ENCODE measurements around the gene TMPRSS9.

TMPRSS9 gene

DNA sequence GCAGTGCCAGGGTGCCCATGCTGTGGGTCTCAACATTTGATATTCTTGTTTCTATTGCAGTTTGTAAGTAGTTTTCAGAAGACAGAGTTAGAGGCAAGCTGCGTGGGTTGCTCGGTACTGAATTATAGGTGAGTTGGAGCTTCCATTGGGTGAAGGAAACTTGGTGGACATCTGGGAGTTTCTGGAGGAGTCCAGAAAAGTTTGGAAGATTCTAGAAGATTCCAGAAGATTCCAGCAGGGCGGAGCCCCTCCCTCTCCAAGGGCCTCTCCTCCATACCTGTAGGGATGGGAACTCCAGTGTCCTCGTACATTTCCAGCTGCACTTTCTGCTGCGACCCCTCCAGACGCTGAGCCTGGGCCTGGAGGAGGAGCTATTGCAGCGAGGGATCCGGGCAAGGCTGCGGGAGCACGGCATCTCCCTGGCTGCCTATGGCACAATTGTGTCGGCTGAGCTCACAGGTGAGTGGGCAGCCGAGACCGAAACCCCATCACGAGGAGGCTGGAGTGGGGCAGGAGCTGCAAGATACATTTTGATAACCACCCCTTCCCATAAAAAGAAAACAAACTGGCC is 38.8 kb downstream of the TMPRSS9 start:
- H3K79me2 ChIP-seq = no peaks in the 10 kb centered on the region
- no peak overlapping the region for H3K4me2 ChIP-seq (ENCODE audit: low read length)
- no peak overlapping the region for H2AFZ ChIP-seq
- TF ChIP-seq, protein P1, sequence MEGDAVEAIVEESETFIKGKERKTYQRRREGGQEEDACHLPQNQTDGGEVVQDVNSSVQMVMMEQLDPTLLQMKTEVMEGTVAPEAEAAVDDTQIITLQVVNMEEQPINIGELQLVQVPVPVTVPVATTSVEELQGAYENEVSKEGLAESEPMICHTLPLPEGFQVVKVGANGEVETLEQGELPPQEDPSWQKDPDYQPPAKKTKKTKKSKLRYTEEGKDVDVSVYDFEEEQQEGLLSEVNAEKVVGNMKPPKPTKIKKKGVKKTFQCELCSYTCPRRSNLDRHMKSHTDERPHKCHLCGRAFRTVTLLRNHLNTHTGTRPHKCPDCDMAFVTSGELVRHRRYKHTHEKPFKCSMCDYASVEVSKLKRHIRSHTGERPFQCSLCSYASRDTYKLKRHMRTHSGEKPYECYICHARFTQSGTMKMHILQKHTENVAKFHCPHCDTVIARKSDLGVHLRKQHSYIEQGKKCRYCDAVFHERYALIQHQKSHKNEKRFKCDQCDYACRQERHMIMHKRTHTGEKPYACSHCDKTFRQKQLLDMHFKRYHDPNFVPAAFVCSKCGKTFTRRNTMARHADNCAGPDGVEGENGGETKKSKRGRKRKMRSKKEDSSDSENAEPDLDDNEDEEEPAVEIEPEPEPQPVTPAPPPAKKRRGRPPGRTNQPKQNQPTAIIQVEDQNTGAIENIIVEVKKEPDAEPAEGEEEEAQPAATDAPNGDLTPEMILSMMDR (IDR thresholded peaks at IDR 0.05) = no peak
- no peaks in the 10 kb centered on the region for H3K36me3 ChIP-seq (ENCODE audit: control insufficient read depth, insufficient read depth, low read length)
- H3K9ac ChIP-seq = no peak overlapping the region
- no peak overlapping the region for H3K27ac ChIP-seq
- no peak overlapping the region for H3K4me3 ChIP-seq (ENCODE audit: low read depth, low read length)
- no peaks in the 10 kb centered on the region for H3K4me1 ChIP-seq
- no peaks in the 10 kb centered on the region for H3K27me3 ChIP-seq (ENCODE audit: control insufficient read depth, insufficient read depth, low read length)
- no peaks in the 10 kb centered on the region for H3K9me3 ChIP-seq (ENCODE audit: control insufficient read depth, low read length)

DNA sequence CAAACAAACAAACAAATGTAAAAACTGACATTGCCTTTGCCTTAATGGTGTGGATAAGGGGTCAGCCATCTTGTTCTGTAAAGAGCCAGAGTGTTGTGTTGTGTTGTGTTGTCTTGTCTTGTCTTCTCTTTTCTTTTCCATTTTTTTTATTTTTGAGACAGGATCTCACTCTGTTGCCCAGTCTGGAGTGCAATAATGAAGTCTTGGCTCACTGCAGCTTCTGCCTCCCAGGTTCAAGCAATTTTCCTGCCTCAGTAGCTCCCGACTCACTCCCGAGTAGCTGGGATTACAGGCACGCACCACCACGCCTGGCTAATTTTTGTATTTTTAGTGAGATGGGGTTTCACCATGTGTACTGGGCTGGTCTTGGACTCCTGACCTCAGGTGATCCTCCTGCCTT is 39.5 kb downstream of the TMPRSS9 start:
- H3K9me3 ChIP-seq (ENCODE audit: control insufficient read depth, low read length) = no peaks in the 10 kb centered on the region
- no peaks in the 10 kb centered on the region for H3K27me3 ChIP-seq (ENCODE audit: control insufficient read depth, insufficient read depth, low read length)
- no peak overlapping the region for H3K9ac ChIP-seq
- no peaks in the 10 kb centered on the region for H3K79me2 ChIP-seq
- H3K4me2 ChIP-seq (ENCODE audit: low read length) = no peak overlapping the region
- H2AFZ ChIP-seq = no peak overlapping the region
- H3K4me3 ChIP-seq (ENCODE audit: low read depth, low read length) = no peak overlapping the region
- H3K36me3 ChIP-seq (ENCODE audit: control insufficient read depth, insufficient read depth, low read length) = no peaks in the 10 kb centered on the region
- TF ChIP-seq, protein P1 (IDR thresholded peaks at IDR 0.05) = no peak
- H3K4me1 ChIP-seq = no peaks in the 10 kb centered on the region
- H3K27ac ChIP-seq = no peak overlapping the region

DNA sequence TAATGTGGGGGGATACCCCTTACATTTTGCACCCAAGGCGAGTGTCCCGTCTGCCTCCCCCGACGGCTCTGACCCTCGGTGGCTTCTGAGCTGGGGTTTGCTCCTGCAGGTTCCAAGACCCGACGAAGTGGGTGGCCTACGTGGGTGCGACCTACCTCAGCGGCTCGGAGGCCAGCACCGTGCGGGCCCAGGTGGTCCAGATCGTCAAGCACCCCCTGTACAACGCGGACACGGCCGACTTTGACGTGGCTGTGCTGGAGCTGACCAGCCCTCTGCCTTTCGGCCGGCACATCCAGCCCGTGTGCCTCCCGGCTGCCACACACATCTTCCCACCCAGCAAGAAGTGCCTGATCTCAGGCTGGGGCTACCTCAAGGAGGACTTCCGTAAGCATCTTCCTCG is 48.2 kb downstream of the TMPRSS9 start:
- Histone ChIP-seq H3K27me3 (ENCODE audit: control insufficient read depth, insufficient read depth, low read length) (no peaks in the 10 kb centered on the region), H3K27ac (no peak overlapping the region), H3K4me3 (ENCODE audit: low read depth, low read length) (no peak overlapping the region), H3K9me3 (ENCODE audit: control insufficient read depth, low read length) (no peaks in the 10 kb centered on the region), H3K4me1 (no peaks in the 10 kb centered on the region), H2AFZ (no peak overlapping the region), H3K9ac (no peak overlapping the region), H3K4me2 (ENCODE audit: low read length) (no peak overlapping the region), H3K36me3 (ENCODE audit: control insufficient read depth, insufficient read depth, low read length) (no peaks in the 10 kb centered on the region), H3K79me2 (no peaks in the 10 kb centered on the region)
- TF ChIP-seq, protein P1 (IDR thresholded peaks at IDR 0.05) = no peak

DNA sequence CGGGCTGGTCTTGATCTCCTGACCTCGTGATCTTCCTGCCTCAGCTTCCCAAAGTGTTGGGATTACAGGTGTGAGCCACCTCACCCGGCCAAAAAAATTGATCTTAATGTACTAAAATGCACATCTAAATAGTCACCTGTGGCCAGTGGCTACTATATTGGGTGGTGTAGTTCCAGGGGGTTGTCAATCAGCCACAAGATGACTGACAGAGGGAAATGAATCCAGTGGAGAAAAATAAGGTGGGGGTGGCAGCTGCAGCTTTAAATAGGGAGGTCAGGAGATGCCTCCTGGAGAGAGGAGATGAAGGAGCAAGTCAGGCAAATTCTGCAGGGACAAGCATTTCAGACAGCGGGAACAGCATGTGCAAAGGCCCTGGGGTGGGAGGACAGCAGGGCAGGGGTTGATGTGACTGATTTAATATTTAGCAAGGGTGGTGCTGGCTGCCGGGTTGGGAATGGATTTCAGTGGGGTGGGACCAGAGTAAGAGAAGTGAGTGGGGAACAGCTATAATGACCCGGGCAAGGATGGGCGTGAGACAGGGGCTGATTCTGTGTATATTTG is 49.4 kb downstream of the TMPRSS9 start:
- no peaks in the 10 kb centered on the region for H3K9me3 ChIP-seq (ENCODE audit: control insufficient read depth, low read length)
- H3K9ac ChIP-seq = no peak overlapping the region
- H3K79me2 ChIP-seq = no peaks in the 10 kb centered on the region
- no peaks in the 10 kb centered on the region for H3K36me3 ChIP-seq (ENCODE audit: control insufficient read depth, insufficient read depth, low read length)
- no peak overlapping the region for H3K4me2 ChIP-seq (ENCODE audit: low read length)
- no peaks in the 10 kb centered on the region for H3K27me3 ChIP-seq (ENCODE audit: control insufficient read depth, insufficient read depth, low read length)
- H2AFZ ChIP-seq = no peak overlapping the region
- no peak overlapping the region for H3K27ac ChIP-seq
- no peak overlapping the region for H3K4me3 ChIP-seq (ENCODE audit: low read depth, low read length)
- H3K4me1 ChIP-seq = no peaks in the 10 kb centered on the region
- TF ChIP-seq, protein P1 (IDR thresholded peaks at IDR 0.05) = no peak

DNA sequence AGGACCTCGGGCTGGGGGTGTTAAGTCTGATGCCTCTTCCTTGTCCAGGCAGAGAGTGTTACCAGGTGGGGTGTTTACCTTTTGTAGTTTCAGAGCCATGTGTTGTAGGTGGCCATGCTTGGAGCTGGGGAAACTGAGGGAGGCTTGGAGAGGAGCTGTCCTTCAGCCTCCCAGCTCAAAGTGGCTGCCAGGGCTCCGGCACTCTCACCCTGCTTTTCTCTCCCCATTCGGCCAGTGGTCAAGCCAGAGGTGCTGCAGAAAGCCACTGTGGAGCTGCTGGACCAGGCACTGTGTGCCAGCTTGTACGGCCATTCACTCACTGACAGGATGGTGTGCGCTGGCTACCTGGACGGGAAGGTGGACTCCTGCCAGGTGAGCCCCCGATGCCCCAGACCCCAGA is 50.0 kb downstream of the TMPRSS9 start:
- Histone ChIP-seq H3K27ac (no peak overlapping the region), H3K79me2 (no peaks in the 10 kb centered on the region), H3K9ac (no peak overlapping the region), H3K4me1 (no peaks in the 10 kb centered on the region), H3K36me3 (ENCODE audit: control insufficient read depth, insufficient read depth, low read length) (no peaks in the 10 kb centered on the region), H3K4me3 (ENCODE audit: low read depth, low read length) (no peak overlapping the region), H2AFZ (no peak overlapping the region), H3K9me3 (ENCODE audit: control insufficient read depth, low read length) (no peaks in the 10 kb centered on the region), H3K4me2 (ENCODE audit: low read length) (no peak overlapping the region), H3K27me3 (ENCODE audit: control insufficient read depth, insufficient read depth, low read length) (no peaks in the 10 kb centered on the region)
- TF ChIP-seq, protein P1 (IDR thresholded peaks at IDR 0.05) = no peak
